K562 (cell line): ENCODE results near the gene KIF6.

Source experiments
- EZH2 ChIP-seq: IDR thresholded peaks from 2 replicates; pipeline ENCODE4 v1.6.1; 2012; ENCODE audit warnings: low read depth, mild to moderate bottlenecking, inconsistent platforms, low read length, borderline replicate concordance
- RBM25 ChIP-seq: fragments of 200-400 bp; formaldehyde crosslinking; IDR thresholded peaks from 2 replicates; pipeline ENCODE4 v1.6.1; 2018; ENCODE audit warnings: low read length, low read depth, moderate library complexity; ENCODE audit not compliant: severe bottlenecking
- SIN3A ChIP-seq, 2 experiments: fragments of 150-350 bp in 1 of 2; IDR thresholded peaks; 2 replicates each; pipeline ENCODE4 v1.6.1; 2011 to 2016; ENCODE audit warnings: borderline replicate concordance in 2 of 2, low read depth in 2 of 2, low read length in 2 of 2, mild to moderate bottlenecking in 2 of 2, moderate library complexity in 2 of 2; ENCODE audit not compliant: control insufficient read depth in 1 of 2

GRCh38 chr6:39417440-39417839 lies 307.8 kb downstream of the KIF6 start:
- TF ChIP-seq EZH2 (no peak), SIN3A (IDR thresholded peaks at IDR 0.05; ENCODE audit: borderline replicate concordance in 2 of 2, control insufficient read depth in 1 of 2, low read depth in 2 of 2, low read length in 2 of 2) (no peak), RBM25 (no peak)
